Endothelial cell of umbilical vein (primary cell): ENCODE measurements around the gene TEAD4.

Experiments
- CTCF ChIP-seq, 2 donors: IDR thresholded peaks; 1 replicate in 1 of 2; 2 replicates in 1 of 2; pipeline ENCODE4 v1.5.1; 2011; ENCODE audit warnings: low read length in 2 of 2, mild to moderate bottlenecking in 2 of 2, moderate library complexity in 2 of 2, control low read depth in 1 of 2, inconsistent platforms in 1 of 2, low read depth in 1 of 2; ENCODE audit not compliant: insufficient read depth in 1 of 2; ENCODE audit errors: extremely low read depth in 1 of 2
- EZH2 ChIP-seq: IDR thresholded peaks from 2 replicates; pipeline ENCODE4 v1.6.1; 2012; ENCODE audit warnings: borderline replicate concordance, low read depth, mild to moderate bottlenecking, moderate library complexity, low read length, inconsistent platforms; ENCODE audit not compliant: severe bottlenecking
- GATA2 ChIP-seq: IDR thresholded peaks from 2 replicates; pipeline ENCODE4 v1.7.0; 2011; ENCODE audit warnings: low read depth, mild to moderate bottlenecking, moderate library complexity, mixed read lengths, low read length; ENCODE audit not compliant: insufficient read length, insufficient read depth

DNA sequence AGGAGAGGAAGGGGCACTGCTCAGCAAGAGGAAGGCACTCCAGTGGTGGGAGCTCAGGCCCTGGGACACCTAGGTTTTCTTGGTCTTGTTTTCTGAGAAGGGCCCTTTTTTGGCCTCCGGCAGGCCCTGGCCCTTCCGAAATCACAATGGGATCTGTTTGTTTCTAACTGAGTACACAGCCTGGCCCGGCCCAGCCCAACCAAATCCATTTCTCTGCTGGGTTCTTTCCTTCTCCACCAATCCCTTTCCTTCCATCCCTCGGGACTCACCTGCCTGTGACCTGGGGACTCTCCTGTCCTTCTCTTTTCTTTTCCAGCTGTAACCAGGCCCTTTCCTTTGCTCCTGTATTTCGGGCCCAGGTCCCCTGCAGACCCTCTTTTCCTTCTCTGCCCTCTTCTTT, 18.6 kb downstream of the TEAD4 start:
- no peak for TF ChIP-seq CTCF (IDR thresholded peaks at IDR 0.05; ENCODE audit: extremely low read depth in 1 of 2, insufficient read depth in 1 of 2, low read depth in 1 of 2, low read length in 2 of 2)
- no peak for TF ChIP-seq EZH2
- no peak for TF ChIP-seq GATA2
